HUES6 (cell line): Measurements from ENCODE around the gene GBF1.

Source experiments
- H3K27ac ChIP-seq: 2 replicates; pipeline ENCODE4 v1.7.0; 2013; ENCODE audit warnings: low read depth, mild to moderate bottlenecking, low read length, inconsistent platforms
- H3K27me3 ChIP-seq: 2 replicates; pipeline ENCODE4 v1.6.1; 2013; ENCODE audit warnings: low read length; ENCODE audit not compliant: control insufficient read depth, insufficient read depth
- H3K36me3 ChIP-seq: 2 replicates; pipeline ENCODE4 v1.6.1; 2013; ENCODE audit warnings: low read length; ENCODE audit not compliant: control insufficient read depth, insufficient read depth
- H3K4me1 ChIP-seq: 2 replicates; pipeline ENCODE4 v1.6.1; 2013; ENCODE audit warnings: low read length; ENCODE audit not compliant: control insufficient read depth, insufficient read depth
- H3K4me3 ChIP-seq: 2 replicates; pipeline ENCODE4 v1.5.1; 2013; ENCODE audit warnings: low read depth, low read length
- H3K9ac ChIP-seq: one replicate; pipeline ENCODE4 v1.6.1; 2013; ENCODE audit warnings: mild to moderate bottlenecking, low read length
- H3K9me3 ChIP-seq: 2 replicates; pipeline ENCODE4 v1.6.1; 2013; ENCODE audit warnings: low read depth, low read length; ENCODE audit not compliant: control insufficient read depth, insufficient read depth

GBF1 gene

DNA sequence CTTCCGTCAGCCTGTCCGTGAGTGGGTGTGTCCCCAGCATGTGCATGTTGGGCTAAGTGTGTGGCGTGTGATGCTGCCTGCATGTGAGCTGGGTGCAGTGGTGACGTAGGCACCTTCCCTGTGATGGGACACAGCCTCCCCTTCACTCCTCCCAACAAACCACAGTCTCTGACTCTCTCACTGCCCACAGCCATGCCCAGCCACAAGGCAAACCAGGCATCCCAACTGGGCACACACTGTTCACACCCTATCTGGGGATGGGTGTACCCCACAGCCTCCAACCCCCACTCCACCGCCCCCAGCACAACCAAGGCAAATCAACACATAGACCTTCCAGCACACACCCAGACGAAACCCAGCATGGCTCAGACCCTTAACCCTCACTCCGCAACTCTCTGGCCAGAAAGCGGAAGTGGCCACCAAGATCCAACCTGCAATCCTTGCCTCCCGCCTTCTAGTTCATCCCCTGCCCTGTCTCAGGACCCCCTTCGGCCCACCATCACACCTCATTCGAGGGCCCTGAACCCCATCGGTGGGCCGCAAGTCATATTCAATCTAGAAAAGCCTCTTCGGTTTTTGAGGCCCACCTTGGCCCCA lies 162.9 kb downstream of the GBF1 start:
- Histone ChIP-seq H3K9ac (no peak overlapping the region), H3K4me3 (peak overlapping the region; percentile 67), H3K27ac (no peak overlapping the region), H3K4me1 (peaks cover 21% of the 10 kb centered on the region), H3K27me3 (peaks cover 73% of the 10 kb centered on the region), H3K9me3 (no peaks in the 10 kb centered on the region), H3K36me3 (no peaks in the 10 kb centered on the region; the same call in 1 of the 2 replicates)

DNA sequence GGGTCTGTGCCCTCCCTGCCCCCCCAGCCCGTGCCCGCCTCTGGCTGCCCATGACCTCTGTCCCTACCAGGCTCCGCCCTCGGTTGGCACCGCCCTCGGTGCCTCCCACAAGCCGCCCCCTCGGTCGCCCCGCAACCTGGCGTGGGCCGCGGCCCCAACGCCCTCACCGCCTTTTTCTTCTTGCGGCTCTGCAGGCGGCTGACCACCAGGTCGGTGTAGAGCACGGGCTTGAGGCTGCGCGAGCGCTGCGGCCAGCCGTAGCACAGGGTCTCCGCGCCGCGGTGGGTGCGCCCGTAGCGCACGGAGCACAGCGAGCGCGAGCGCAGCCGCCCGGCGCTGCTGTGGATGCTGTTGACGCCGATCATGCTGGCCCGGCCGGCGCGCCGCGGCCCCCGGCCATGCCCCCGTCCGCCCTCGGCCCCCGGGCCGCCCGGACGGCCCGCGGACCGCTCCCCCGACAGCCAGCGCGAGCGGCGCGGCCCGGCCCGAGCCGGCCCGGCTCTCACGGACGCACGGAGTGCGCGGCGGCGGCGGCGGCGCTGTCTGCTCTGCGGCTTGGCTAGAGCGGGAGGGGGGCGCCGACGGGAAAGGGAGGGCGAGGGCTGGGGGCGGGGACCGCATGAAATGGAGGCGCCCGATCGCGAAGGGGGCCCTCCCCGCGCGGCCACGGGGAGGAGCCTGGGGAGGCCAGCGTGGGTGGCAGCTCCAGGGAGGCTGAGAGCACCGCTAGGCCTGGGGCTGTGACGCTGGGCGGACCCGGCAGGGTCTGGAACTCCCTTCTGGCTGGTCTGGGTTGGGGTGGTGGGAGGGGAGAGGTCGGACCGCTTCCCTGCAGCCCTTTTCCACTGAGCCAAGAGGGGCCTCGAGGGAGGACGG lies 163.6 kb downstream of the GBF1 start:
- H3K4me1 ChIP-seq = peaks cover 21% of the 10 kb centered on the region
- no peaks in the 10 kb centered on the region for H3K36me3 ChIP-seq
- no peaks in the 10 kb centered on the region for H3K9me3 ChIP-seq
- H3K9ac ChIP-seq = no peak overlapping the region
- H3K4me3 ChIP-seq = peak overlapping the region; percentile 67
- H3K27ac ChIP-seq = no peak overlapping the region
- H3K27me3 ChIP-seq = peaks cover 78% of the 10 kb centered on the region

DNA sequence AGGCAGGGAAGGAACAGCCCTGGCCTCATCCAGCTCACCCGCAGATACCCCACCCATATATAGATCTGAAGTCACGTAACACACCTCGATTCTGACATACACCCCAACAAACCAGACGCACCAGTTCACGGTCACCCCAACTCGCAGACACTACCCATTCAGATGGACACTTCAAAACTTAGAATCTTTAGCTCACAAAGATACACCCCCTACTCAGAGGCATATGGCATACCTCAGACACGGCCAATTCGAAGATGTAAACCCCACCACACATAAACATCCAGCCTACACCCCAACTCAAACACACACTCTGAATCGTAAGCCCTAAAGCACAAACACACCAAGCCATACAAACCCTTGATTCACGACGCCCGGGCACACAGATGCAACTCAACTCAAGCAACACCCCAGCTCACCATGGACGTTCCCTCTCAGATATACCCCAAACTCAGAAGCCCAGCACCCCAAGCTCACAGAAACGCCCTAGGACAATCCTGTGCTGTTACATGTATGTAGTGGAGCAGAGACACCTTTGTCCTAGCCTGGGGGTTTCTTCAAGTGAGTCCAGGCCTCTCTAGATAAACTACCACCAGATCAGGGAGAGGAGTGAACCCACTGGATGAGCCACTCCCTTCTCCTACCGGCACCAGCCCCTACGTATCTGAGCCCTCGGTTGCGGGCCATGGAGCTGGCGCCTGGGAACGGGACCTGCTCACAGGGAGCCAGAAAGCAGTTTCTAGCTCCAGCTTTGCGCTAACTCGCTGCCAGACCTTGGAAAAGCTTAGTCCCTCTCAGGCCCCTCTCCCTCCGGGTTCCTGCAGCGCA lies 164.5 kb downstream of the GBF1 start:
- no peaks in the 10 kb centered on the region for H3K36me3 ChIP-seq
- H3K4me3 ChIP-seq = peak overlapping the region; percentile 61
- H3K9ac ChIP-seq = peak overlapping the region; percentile 51
- no peaks in the 10 kb centered on the region for H3K9me3 ChIP-seq
- H3K4me1 ChIP-seq = peaks cover 21% of the 10 kb centered on the region
- peaks cover 83% of the 10 kb centered on the region for H3K27me3 ChIP-seq
- no peak overlapping the region for H3K27ac ChIP-seq

DNA sequence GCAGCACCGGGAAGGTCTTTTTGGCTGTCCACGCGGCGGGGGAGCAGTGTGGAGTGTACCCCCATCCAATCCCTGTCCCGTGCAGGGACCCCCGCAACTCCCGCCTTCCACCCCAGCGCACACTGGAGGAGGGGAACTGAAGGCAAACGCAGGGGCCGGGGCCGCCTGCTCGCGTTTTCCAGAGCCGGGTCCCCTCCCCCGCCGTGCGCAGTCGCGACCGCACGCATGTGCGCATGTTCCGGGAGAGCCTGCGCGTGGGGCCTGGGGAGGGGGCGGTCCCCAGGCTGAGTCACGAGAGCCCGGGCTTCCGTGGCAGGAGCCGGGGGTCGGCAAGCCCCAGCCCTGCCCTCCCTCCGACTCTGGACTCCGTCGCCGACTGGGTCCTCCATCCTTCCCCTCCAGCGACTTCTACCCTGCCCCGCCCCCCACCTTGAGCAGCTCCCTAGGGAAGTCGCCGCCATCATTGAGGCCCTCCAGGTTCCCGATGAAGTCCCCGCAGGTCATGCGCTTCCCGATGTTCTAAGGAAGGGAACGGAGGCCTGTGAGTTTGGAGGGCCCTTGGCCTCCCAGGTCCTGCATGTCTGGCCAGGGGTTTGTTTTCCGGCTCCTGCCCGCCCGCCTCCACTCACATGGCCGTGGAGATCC lies 165.2 kb downstream of the GBF1 start:
- Histone ChIP-seq H3K4me3 (peak overlapping the region; percentile 61), H3K9me3 (no peaks in the 10 kb centered on the region), H3K9ac (peak overlapping the region; percentile 51), H3K4me1 (peaks cover 21% of the 10 kb centered on the region), H3K27ac (no peak overlapping the region), H3K36me3 (no peaks in the 10 kb centered on the region), H3K27me3 (peaks cover 86% of the 10 kb centered on the region)

DNA sequence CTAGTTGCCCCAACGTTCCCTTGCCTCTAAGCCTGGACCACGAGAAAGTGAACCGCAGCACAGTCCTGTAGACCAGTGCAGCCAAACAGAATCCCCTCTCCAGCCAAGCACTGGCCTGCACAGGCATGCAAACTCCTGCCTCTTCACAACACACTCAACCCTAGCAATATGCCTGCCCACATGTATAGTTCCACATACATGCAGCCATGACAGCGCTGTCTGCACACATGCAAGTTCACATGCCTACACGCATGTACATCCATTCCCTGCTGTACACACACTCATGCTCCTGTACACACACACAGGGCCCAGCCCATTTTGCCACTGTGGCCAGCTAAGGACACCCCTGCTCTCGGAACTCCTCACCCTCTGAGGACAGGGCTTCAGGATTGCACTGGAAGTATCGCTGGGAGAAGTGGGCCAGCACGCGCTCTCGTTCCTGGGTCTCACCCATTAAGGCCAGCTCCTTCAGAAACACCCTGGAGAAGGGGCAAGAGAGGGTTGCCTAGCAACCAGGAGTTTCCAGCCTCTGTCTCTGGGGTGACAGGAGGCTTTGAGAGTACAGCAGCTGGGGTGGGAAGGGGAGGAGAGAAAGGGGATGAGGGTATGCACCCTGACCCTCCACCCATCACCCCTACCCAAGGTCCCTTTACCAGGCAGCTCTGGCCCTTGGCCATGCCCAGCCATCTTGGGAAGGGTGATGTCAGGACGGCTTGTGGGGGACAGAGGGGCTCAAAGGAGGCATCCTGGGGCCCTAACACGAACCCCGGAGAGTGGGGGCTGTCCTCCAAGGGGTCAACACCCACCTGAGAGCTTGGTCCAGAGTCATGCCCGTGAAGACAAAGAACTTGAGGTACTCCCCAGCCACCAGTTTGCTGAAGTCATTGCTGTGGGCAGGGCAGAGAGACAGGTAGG lies 166.3 kb downstream of the GBF1 start:
- Histone ChIP-seq H3K27me3 (peaks cover 78% of the 10 kb centered on the region), H3K36me3 (no peaks in the 10 kb centered on the region), H3K9ac (no peak overlapping the region), H3K27ac (no peak overlapping the region), H3K4me1 (peaks cover 21% of the 10 kb centered on the region), H3K4me3 (peak overlapping the region; percentile 61; the same call in 1 of the 2 replicates), H3K9me3 (no peaks in the 10 kb centered on the region)

DNA sequence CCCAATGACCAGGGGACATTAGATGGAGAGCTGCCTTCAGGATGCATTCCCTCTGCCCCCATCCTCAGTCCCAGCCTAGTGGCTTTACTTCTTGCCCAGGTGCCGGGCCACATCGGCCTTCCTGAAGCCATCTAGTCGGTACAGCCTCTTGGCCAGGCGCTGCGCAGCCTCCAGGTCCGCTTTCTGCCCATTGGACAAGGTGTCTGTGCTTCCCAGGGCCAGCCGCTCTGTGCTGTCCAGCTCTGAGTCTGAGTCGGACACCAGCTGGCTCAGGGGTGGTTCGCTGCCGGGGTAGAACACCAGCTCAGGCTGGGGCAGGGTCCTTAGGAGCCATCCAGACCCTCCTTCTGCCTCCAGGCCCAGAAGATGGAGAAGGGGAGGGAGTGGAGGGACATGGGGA lies 167.0 kb downstream of the GBF1 start:
- Histone ChIP-seq H3K9me3 (no peaks in the 10 kb centered on the region), H3K4me1 (peaks cover 21% of the 10 kb centered on the region), H3K4me3 (no peak overlapping the region), H3K9ac (no peak overlapping the region), H3K27me3 (peaks cover 74% of the 10 kb centered on the region), H3K36me3 (no peaks in the 10 kb centered on the region), H3K27ac (no peak overlapping the region)

DNA sequence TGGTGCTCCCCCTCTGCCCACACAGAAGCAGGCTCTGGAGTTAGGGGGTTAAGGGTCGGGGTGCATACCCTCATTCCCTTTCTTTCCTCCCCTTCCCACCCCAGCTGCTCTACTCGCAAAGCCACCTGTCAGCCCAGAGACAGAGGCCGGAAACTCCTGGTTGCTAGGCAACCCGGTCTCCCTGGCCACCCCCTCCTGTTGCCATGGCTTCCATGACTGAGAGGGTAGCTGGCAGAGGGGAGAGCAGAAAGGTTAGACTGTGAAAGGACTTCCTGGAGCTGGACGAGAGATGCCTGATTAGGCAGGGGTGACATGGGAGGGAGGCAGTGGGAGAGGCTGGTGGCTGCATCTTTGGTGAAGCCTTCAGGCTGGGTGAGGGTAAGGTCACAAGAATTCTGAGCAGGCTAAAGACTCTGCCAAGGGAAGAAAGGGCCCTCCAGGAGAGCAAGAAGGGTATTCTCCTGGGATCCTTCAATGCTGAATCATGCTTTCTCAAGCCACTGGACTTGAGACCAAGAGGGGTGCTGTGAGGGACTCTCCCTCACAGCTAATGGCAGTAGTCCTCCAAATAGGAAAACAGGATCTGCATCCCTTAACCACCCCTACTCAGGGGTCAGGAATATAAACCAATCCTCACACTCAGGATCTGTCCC lies 167.8 kb downstream of the GBF1 start:
- Histone ChIP-seq H3K27ac (no peak overlapping the region), H3K27me3 (peaks cover 74% of the 10 kb centered on the region), H3K9ac (no peak overlapping the region), H3K4me3 (no peak overlapping the region), H3K9me3 (no peaks in the 10 kb centered on the region), H3K36me3 (no peaks in the 10 kb centered on the region), H3K4me1 (peaks cover 23% of the 10 kb centered on the region)

DNA sequence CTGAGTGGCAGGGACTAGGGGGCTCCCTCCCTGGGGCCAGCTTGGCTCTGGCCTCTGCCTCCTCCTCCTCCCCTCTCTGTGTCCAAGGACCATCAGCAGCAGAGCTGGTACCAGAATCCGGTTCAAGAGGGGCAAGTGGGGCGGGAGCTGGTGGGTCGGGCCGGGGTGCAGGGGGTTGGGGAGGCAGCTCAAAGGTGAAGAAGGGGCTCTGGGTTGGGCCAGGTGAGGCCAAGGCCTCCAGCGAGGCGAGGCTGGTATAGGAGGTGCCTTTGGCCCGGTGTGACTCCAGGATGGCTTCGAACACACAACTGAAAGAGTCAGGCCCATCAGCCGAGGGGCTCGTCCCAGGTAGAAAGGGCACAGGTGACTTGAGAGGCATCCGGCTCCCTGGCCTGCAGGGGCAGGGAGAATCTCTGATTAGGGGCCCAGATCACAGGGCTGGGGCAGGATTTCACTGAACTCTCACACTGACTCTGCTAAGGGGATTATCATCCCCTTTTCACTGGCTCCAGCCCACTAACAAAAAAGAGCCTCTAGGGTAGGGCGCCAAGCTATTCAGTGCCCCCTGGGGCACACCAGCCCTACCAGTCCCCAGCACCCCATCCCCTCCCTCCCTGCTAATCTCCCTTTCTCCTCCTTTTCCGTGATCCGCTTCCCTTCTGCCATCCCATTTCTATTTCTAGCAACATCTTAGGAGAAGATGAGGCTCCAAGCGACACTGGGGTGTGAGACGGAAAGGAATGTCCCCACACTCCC lies 168.7 kb downstream of the GBF1 start:
- peaks cover 73% of the 10 kb centered on the region for H3K27me3 ChIP-seq
- no peak overlapping the region for H3K9ac ChIP-seq
- H3K4me1 ChIP-seq = peaks cover 25% of the 10 kb centered on the region

DNA sequence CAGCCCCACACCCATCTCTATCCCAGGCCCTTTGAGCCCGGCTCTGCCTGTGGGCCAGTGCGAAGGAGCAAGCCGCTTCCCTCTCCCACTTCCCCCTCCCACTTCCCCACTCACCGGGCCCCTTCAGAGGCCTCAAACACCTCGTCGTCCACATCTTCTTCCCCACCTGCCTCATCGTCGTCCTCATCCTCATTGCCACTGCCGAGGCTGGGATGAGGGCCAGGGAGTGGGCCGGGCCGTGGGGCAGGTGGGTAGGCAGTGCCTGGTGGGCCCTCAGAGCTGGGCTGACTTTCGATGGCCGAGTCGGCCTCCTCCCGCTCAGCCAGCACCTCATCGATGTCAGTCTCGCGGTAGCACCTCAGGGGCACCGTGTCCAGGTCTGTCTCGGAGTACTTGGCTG lies 169.4 kb downstream of the GBF1 start:
- Histone ChIP-seq H3K36me3 (no peaks in the 10 kb centered on the region), H3K27me3 (peaks cover 70% of the 10 kb centered on the region), H3K27ac (no peak overlapping the region), H3K9ac (no peak overlapping the region), H3K9me3 (no peaks in the 10 kb centered on the region), H3K4me3 (no peak overlapping the region), H3K4me1 (peaks cover 20% of the 10 kb centered on the region)

More for the DNA sequence above, 168.7 kb downstream of the GBF1 start:
- no peaks in the 10 kb centered on the region for H3K9me3 ChIP-seq
- no peak overlapping the region for H3K27ac ChIP-seq
- H3K4me3 ChIP-seq = no peak overlapping the region
- no peaks in the 10 kb centered on the region for H3K36me3 ChIP-seq
